DOHH2 (cell line): Measurements from ENCODE around the gene SULF2.

Source experiments
- H3F3A ChIP-seq: fragments of 200-600 bp; sonication (generic), shearing (Covaris generic); 2 replicates; pipeline ENCODE4 v1.6.0; 2016; ENCODE audit warnings: antibody characterized with exemption, mild to moderate bottlenecking; ENCODE audit not compliant: control insufficient read depth, insufficient read depth
- H3K27ac ChIP-seq: fragments of 200-600 bp; sonication (generic); 2 replicates; pipeline ENCODE4 v1.5.1; 2014; ENCODE audit warnings: low read depth, mild to moderate bottlenecking, low read length, moderate library complexity
- H3K27me3 ChIP-seq: fragments of 200-600 bp; sonication (generic); 2 replicates; pipeline ENCODE4 v1.6.1; 2014; ENCODE audit warnings: mild to moderate bottlenecking, low read length, mixed read lengths; ENCODE audit not compliant: control insufficient read depth
- H3K36me3 ChIP-seq: fragments of 200-600 bp; sonication (generic); 2 replicates; pipeline ENCODE4 v1.6.1; 2014; ENCODE audit warnings: mild to moderate bottlenecking, low read length, moderate library complexity, mixed read lengths; ENCODE audit not compliant: control insufficient read depth
- H3K4me1 ChIP-seq: fragments of 200-600 bp; sonication (generic); 2 replicates; pipeline ENCODE4 v1.6.1; 2014; ENCODE audit warnings: mild to moderate bottlenecking, low read length, mixed read lengths; ENCODE audit not compliant: control insufficient read depth
- H3K4me2 ChIP-seq: fragments of 200-600 bp; sonication (generic); 2 replicates; pipeline ENCODE4 v1.6.0; 2014; ENCODE audit warnings: mild to moderate bottlenecking, low read length, moderate library complexity
- H3K4me3 ChIP-seq: fragments of 200-600 bp; sonication (generic); 2 replicates; pipeline ENCODE4 v1.5.1; 2014; ENCODE audit warnings: mild to moderate bottlenecking, low read length, mixed read lengths
- H3K79me2 ChIP-seq: fragments of 200-600 bp; sonication (generic); 2 replicates; pipeline ENCODE4 v1.6.1; 2014; ENCODE audit warnings: mild to moderate bottlenecking, low read length, mixed read lengths; ENCODE audit not compliant: control insufficient read depth
- H3K9me2 ChIP-seq: fragments of 200-600 bp; sonication (generic); replicated peaks from 2 replicates; pipeline ENCODE4 v1.6.1; 2014; ENCODE audit warnings: mild to moderate bottlenecking, low read length, mixed read lengths; ENCODE audit not compliant: control insufficient read depth
- H3K9me3 ChIP-seq: fragments of 200-600 bp; sonication (generic); 2 replicates; pipeline ENCODE4 v1.6.1; 2014; ENCODE audit warnings: antibody characterized with exemption, low read length, mixed read lengths; ENCODE audit not compliant: control insufficient read depth, insufficient read depth
- H4K20me1 ChIP-seq: fragments of 200-600 bp; sonication (generic); 2 replicates; pipeline ENCODE4 v1.6.0; 2014; ENCODE audit warnings: low read depth, mild to moderate bottlenecking, antibody characterized with exemption, low read length, moderate library complexity; ENCODE audit not compliant: control insufficient read depth, insufficient read depth
- EZH2phosphoT487 ChIP-seq: fragments of 200-600 bp; sonication (generic); IDR thresholded peaks from 2 replicates; pipeline ENCODE4 v1.6.1; 2017; ENCODE audit warnings: borderline replicate concordance, mild to moderate bottlenecking, antibody characterized with exemption, low read length, moderate library complexity, mixed read lengths
- TF ChIP-seq, protein P1 (sequence below): fragments of 200-600 bp; sonication (generic); IDR thresholded peaks from one replicate; pipeline ENCODE4 v1.5.1; 2014; ENCODE audit warnings: antibody characterized with exemption, mild to moderate bottlenecking, low read depth, low read length; ENCODE audit not compliant: poor library complexity, severe bottlenecking

The SULF2 gene

DNA sequence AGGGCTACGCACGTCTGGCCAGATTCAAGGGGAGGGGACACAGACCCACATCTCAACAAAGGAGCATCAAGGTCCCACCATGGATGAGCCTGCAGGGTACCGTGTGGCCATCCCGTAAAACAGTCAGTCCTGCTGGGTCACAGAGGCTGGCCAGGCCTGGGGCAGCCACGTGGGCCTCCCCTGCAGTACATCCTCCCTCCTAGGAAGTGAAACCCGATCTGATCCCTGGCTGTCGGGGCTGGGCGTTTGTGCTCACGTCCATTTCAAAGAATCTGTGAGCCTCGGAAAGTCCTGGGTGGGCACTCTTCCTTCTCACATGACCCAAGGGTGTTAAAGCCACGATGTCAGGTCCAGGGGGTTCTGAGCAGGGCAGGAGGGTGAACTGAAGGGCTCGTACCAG, 14.3 kb downstream of the SULF2 start:
- Histone ChIP-seq H3K9me2 (no peaks in the 10 kb centered on the region), H3K4me1 (no peaks in the 10 kb centered on the region), H3F3A (no peaks in the 10 kb centered on the region), H3K4me3 (no peak overlapping the region), H3K9me3 (no peaks in the 10 kb centered on the region), H4K20me1 (no peaks in the 10 kb centered on the region), H3K36me3 (no peaks in the 10 kb centered on the region), H3K4me2 (no peak overlapping the region), H3K27ac (no peak overlapping the region), H3K27me3 (no peaks in the 10 kb centered on the region), H3K79me2 (no peaks in the 10 kb centered on the region)
- TF ChIP-seq, protein P1, sequence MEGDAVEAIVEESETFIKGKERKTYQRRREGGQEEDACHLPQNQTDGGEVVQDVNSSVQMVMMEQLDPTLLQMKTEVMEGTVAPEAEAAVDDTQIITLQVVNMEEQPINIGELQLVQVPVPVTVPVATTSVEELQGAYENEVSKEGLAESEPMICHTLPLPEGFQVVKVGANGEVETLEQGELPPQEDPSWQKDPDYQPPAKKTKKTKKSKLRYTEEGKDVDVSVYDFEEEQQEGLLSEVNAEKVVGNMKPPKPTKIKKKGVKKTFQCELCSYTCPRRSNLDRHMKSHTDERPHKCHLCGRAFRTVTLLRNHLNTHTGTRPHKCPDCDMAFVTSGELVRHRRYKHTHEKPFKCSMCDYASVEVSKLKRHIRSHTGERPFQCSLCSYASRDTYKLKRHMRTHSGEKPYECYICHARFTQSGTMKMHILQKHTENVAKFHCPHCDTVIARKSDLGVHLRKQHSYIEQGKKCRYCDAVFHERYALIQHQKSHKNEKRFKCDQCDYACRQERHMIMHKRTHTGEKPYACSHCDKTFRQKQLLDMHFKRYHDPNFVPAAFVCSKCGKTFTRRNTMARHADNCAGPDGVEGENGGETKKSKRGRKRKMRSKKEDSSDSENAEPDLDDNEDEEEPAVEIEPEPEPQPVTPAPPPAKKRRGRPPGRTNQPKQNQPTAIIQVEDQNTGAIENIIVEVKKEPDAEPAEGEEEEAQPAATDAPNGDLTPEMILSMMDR, result no peak
- TF ChIP-seq EZH2phosphoT487, result no peak

DNA sequence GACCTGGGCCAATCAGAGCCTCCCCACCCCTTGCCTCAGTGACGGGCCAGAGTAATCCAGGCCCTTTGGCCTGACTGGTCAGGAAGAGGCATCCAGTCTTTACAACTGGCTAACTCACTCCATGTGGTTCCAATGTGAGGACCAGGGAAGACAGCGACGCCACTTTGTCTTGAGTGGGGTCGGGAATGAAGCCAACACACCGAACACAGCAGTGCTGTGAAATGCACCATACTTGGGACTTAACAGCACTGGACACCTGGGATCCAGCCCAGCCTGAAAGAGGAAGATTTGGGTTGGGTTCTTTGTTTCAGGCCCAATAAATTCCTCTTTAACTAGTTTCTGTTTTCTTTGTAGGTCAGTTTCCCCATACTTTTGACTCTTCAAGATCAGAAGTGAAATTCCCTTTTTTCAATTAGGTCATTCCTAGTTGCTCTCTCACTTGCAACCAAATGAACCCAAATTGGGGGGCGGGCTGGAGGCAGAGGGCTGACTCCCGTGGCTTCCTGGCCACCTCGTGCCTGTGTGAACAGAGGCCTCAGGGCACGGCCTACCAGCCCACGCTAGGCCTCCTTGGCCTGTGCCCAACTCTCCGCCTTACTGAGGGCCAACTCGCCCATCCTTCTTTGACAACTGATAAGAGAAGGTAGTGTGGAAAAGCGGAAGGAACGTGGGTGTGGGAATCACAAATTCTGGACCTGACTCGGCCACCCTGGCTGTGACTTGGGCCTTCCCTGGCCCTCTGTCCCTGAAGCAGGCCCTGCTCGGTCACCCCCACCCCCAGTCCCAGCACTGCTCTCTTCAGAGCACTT, 17.1 kb downstream of the SULF2 start:
- H3K79me2 ChIP-seq, result no peaks in the 10 kb centered on the region
- H3K27ac ChIP-seq, result no peak overlapping the region
- 0 out of 2 replicates have a peak, but pooled peaks cover 4% of the 10 kb centered on the region for H3K4me1 ChIP-seq
- H3K27me3 ChIP-seq, result no peaks in the 10 kb centered on the region
- H4K20me1 ChIP-seq, result no peaks in the 10 kb centered on the region
- no peak overlapping the region for H3K4me3 ChIP-seq
- H3K36me3 ChIP-seq, result no peaks in the 10 kb centered on the region
- H3K9me3 ChIP-seq, result no peaks in the 10 kb centered on the region
- H3K9me2 ChIP-seq, result no peaks in the 10 kb centered on the region
- no peak for TF ChIP-seq EZH2phosphoT487
- TF ChIP-seq, protein P1, result no peak
- no peaks in the 10 kb centered on the region for H3F3A ChIP-seq
- no peak overlapping the region for H3K4me2 ChIP-seq

DNA sequence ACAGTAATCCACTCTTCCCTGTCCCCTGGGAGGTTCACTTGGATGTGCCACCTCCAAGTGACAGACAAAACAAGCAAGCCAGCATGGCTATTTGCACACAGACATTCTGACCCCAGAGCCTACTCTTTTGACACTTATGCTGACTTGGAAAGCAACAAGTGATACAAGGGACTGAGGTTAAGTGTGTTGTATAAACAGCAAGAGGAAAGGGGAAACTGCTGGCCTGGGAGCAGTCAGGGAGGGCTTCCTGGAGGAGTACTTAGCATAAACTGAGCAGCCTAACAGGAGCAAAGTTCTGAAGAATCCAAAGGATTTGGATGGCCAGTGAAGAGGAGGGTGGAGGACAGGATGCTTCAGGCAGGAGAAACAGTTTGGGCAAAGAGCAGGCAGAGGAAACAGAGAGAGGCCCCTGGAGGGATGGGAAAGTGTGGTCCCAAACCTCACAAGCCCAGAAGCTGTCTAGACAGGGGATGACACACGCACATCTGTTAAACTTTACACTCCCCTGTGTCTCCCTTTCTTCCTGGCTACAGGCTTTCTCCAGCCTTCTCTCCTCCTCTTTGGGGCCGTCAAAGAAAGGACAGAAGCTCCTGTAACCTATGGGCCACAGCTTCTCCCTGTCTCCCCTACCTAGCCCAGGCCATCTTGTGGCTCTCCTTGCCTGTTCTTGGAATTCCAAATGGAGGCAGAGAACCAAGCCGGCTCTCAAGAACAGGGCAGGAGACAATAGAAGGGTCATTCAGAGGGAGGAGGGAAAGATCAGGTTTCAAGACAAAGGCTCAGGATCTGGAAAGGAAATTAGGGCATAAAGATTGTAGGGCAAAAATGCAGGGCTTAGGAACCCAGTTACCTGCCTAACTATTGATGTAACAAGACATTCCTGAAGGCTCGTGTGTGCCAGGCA, 19.3 kb downstream of the SULF2 start:
- H3K36me3 ChIP-seq, result no peaks in the 10 kb centered on the region
- H3F3A ChIP-seq, result no peaks in the 10 kb centered on the region
- no peak overlapping the region for H3K27ac ChIP-seq
- no peaks in the 10 kb centered on the region for H3K9me3 ChIP-seq
- H3K79me2 ChIP-seq, result no peaks in the 10 kb centered on the region
- no peak overlapping the region for H3K4me2 ChIP-seq
- H3K27me3 ChIP-seq, result no peaks in the 10 kb centered on the region
- H3K9me2 ChIP-seq, result no peaks in the 10 kb centered on the region
- H3K4me3 ChIP-seq, result no peak overlapping the region
- no peak for TF ChIP-seq EZH2phosphoT487
- TF ChIP-seq, protein P1, result no peak
- H4K20me1 ChIP-seq, result no peaks in the 10 kb centered on the region
- 0 out of 2 replicates have a peak, but pooled peaks cover 4% of the 10 kb centered on the region for H3K4me1 ChIP-seq
